Activated CD4-positive, alpha-beta T cell treated with anti-CD3 and anti-CD28 coated beads, Interleukin-2, amount 50 U/mL, for 48 hours (primary cell): ENCODE data around the gene GALNT8.
"Not testable (repeated sequence)": the region's sequence is repeated elsewhere in the genome, so short reads cannot be mapped to it uniquely, and the experiment has no call there.

ENCODE experiments used
- DNase-seq, 2 experiments: peaks; one replicate each; pipeline ENCODE4 v3.0.0-alpha.2; 2020

GALNT8 gene

GRCh38 chr12:4744709-4745108 lies 24.5 kb downstream of the GALNT8 start:
- DNase-seq: no peak

- no peak for DNase-seq
Observed at GRCh38 chr12:4745249-4745648, 25.0 kb downstream of the GALNT8 start.

- not testable (repeated sequence) for DNase-seq
Observed at GRCh38 chr12:4751654-4752053, 31.5 kb downstream of the GALNT8 start.

GRCh38 chr12:4762773-4763172 lies 42.6 kb downstream of the GALNT8 start:
- DNase-seq: no peak

- no peak for DNase-seq
Observed at GRCh38 chr12:4763549-4763948, 43.3 kb downstream of the GALNT8 start.

- no peak for DNase-seq
Observed at GRCh38 chr12:4766445-4766844, 46.2 kb downstream of the GALNT8 start.

GRCh38 chr12:4767186-4767585 lies 47.0 kb downstream of the GALNT8 start:
- no peak for DNase-seq

- no peak for DNase-seq
Observed at GRCh38 chr12:4768341-4768740, 48.1 kb downstream of the GALNT8 start.

DNA sequence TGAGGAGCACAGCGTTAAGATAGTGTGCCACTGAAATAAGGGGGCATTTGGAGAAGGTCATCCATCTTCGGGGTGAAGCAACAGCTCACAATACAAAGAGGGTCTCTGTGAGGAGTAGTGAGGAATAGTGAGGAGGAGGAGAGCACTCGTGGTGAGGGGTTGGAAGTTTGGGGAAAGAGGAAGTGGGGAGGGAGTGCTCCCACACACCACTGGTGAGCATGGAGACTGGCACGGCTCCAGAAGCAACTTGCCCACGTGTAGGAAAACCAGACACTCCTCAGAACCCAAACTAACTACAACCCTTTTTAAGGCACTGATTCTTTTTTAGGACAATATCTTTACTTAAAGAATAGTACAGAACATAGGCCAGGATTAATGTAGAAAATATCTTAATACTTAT lies 48.9 kb downstream of the GALNT8 start:
- no peak for DNase-seq

GRCh38 chr12:4771172-4771959 lies 51.2 kb downstream of the GALNT8 start:
- DNase-seq: no peak

DNA sequence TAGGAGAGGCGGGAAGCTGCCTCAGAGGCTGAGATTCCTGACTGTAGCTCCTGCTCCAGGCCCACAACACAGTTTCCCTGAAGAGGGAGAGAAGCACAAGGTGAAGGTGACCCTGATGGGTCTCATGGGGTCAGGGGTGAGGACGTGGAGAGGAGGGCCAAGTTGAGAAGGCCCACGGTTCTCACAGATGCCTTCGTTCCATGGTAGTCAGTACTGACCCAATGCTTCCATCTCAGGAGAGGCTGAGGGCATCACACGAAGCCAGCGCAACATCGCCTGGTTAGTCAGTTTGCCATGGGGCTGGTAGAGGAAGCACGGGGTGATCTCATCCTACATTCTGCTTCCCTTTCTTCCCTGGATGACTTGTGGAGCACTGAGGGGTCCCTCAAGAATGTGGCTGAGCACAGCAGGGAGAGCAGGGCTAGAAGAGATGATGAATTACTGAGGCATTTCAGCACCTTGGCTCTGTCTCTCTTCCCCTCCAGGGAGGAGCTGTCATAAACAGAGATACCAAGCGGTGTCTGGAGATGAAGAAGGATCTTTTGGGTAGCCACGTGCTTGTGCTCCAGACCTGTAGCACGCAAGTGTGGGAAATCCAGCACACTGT lies 51.9 kb downstream of the GALNT8 start:
- no peak for DNase-seq

- DNase-seq: no peak
Observed at GRCh38 chr12:4775936-4776335, 55.7 kb downstream of the GALNT8 start.

DNA sequence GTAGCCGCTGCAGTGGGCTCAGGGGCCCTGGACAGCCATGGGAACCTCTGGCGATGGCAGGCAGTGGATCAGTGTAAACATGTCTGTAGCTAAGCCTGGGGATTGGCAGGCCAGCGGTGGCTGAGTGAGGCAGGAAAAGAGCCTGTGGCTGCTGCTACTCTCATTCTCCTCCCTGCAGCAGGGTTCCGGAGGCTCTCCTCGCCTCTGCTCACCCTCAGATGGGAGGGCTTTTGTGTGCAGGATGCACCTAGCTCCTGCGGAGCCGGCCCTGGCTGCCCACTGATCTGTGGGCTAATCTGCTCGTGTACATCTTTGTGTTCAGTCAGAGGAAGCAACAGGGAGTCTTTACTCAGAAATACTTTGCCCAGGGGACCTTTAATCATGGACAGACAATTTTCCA lies 59.5 kb downstream of the GALNT8 start:
- DNase-seq: no peak

- no peak for DNase-seq
Observed at GRCh38 chr12:4780641-4781611, 60.7 kb downstream of the GALNT8 start.

GRCh38 chr12:4784404-4785054 lies 64.3 kb downstream of the GALNT8 start:
- no peak for DNase-seq

GRCh38 chr12:4786795-4787194 lies 66.6 kb downstream of the GALNT8 start:
- no peak for DNase-seq

- no peak for DNase-seq
Observed at GRCh38 chr12:4787965-4788364, 67.8 kb downstream of the GALNT8 start.

DNA sequence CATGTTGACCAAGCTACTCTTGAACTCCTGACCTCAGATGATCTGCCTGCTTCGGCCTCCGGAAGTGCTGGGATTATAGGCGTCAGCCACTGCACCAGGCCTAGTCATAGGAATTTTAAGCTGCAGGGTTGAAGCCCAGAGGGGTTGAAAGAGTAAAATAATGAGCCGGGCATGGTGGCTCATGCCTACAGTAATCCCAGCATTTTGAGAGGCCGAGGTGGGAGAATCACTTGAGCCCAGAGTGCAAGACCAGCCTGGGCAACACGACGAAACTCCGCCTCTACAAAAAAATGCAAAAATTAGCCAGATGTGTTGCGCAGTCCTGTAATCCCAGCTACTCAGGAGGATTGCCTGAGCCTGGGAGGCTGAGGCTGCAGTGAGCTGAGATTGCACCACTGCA lies 69.6 kb downstream of the GALNT8 start:
- no peak for DNase-seq

- DNase-seq: no peak
Observed at GRCh38 chr12:4791497-4791896, 71.3 kb downstream of the GALNT8 start.

- DNase-seq: no peak
Observed at GRCh38 chr12:4794491-4794890, 74.3 kb downstream of the GALNT8 start.

DNA sequence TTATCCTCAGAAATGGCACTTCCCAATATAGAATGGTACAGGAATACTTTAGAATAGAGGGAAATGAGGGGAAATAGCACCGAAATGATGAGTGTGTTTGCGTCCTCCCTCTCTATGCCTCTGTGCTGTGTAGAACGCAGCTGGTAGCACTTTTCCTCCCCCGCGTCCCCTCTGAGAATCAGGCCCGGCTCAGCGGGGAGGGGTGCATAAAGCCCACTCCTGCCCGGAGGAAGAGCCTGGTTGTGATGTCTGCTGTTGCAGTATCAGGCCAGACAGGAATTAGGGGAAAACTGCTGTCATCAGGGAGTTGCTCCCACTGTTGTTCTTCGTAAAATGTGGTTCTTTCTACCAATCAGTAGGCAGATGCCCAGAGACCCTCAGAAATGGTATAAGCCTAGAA lies 76.0 kb downstream of the GALNT8 start:
- no peak for DNase-seq

DNA sequence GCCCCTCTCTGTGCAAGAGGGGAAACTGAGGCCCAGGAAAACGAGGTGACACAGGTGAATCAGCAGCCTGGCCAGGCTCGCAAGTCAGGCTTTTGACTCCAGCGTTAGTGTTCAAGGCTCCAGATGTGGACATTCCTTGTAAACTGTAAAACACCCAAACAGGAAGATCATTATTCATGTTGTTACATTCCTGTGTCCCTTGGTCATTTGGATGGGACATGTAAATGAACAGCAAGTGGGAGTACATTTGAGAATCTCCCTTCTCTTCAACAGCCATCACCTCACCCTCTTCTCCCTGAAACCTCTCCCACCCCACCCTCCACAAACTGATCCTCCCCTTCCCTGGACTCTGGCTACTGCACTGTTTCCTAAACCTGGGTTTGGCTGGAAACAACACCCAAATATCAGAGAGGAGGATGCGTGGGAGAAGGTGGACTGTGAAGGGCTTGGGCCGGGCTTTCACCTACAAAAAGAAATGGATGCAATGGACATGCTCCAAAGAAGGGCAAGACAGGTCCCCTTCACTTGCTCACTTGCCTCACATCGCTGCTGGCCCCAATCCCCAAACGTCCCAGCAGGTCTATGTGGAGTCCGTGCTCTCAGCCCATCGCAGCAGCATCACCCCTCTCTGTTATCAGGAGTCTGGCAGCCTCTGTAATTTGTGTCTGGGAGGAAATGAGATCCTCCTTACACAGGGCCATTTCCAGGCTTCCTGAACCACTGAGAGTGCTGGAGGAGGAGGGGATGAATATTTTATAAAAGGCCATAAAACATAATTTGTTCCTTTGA lies 76.7 kb downstream of the GALNT8 start:
- DNase-seq: no peak
